Ovary (tissue), 9 donors: Measurements from ENCODE around the gene FOXI1. TPM values are rescaled to one million over a fixed set of nuclear protein-coding genes. Genes with fewer than 3 reads are reported as not detected.
"Not testable (repeated sequence)": the region's sequence is repeated elsewhere in the genome, so short reads cannot be mapped to it uniquely, and the experiment has no call there.

Experiments used
- DNase-seq, 5 donors: peaks; one replicate each; pipeline ENCODE4 v3.0.0-alpha.2; 2019 to 2020
- H3K27ac ChIP-seq, 2 donors: fragments of 200-600 bp; one replicate each; pipeline versions ENCODE4 v1.5.1 to v1.8.0; 2019 to 2022
- H3K27me3 ChIP-seq: fragments of 200-600 bp; one replicate; pipeline ENCODE4 v1.8.0; 2022
- H3K36me3 ChIP-seq: fragments of 200-600 bp; sonication (generic); one replicate; pipeline ENCODE4 v1.5.1; 2019
- H3K4me1 ChIP-seq: one replicate; pipeline ENCODE4 v1.8.1; 2013; ENCODE audit warnings: mild to moderate bottlenecking, moderate library complexity; ENCODE audit not compliant: insufficient read depth
- H3K4me3 ChIP-seq: fragments of 200-600 bp; sonication (generic); one replicate; pipeline ENCODE4 v1.5.1; 2017
- H3K9me3 ChIP-seq, 2 donors: fragments of 200-600 bp in 1 of 2; sonication (generic) in 1 of 2; one replicate each; pipeline versions ENCODE4 v1.5.1 to v1.8.1; 2013 to 2019; ENCODE audit warnings: mild to moderate bottlenecking in 1 of 2, moderate library complexity in 1 of 2
- EP300 ChIP-seq: sonication (generic); formaldehyde crosslinking; IDR thresholded peaks from one replicate; pipeline ENCODE4 v1.6.1; 2017; ENCODE audit warnings: antibody characterized with exemption
- POLR2A ChIP-seq: fragments of 450-650 bp; IDR thresholded peaks from one replicate; pipeline ENCODE4 v1.6.1; 2017; ENCODE audit warnings: antibody characterized with exemption, mild to moderate bottlenecking, moderate library complexity
- WGBS, 3 donors: extraction: QIAGEN DNeasy Blood & Tissue Kit in 1 of 3; methylation state at CpG; one replicate each; pipeline versions ENCODE4 v1.1.5 to v1.1.7; 2013 to 2017; 5-methylcytosine and 5-hydroxymethylcytosine counted together
- intact Hi-C, 4 donors: fragments of 100-400 bp; cut with DNase I; formaldehyde crosslinking; loops; one replicate each; pipeline versions ENCODE4 v1.11.0 to v1.15.1; 2022 to 2023
- polyA plus RNA-seq, 2 donors: library from polyadenylated mRNA; stranded (reverse); fragments of 200-250 nt in 1 of 2; fragments of 350-450 nt in 1 of 2; fragmentation: Illumina TruSeq in 1 of 2; extraction: RNeasy Lipid Tissue Mini Kit (QIAGEN cat#74804) in 1 of 2; gene quantifications; one replicate each; pipeline ENCODE4 v1.2.3, GENCODE V29; 2013 to 2014
- total RNA-seq, 7 donors: library from RNA; depleted of rRNA in 2 of 7; stranded (reverse); fragments of >200 nt in 2 of 7; fragmentation: NEBNext Ultra II Directional in 3 of 7; extraction: Animal tissue kit (Norgen Biotek cat#: 25700) in 3 of 7; gene quantifications; one replicate each; pipeline versions ENCODE4 v1.1.0 to v1.2.4, GENCODE V29; 2016 to 2023
- TF ChIP-seq, protein P1 (sequence below), 3 donors: fragments of 450-650 bp in 2 of 3; fragments of 200-600 bp in 1 of 3; IDR thresholded peaks; one replicate each; pipeline versions ENCODE4 v1.5.1 to v1.8.0; 2016 to 2022; ENCODE audit warnings: antibody characterized with exemption in 3 of 3, mild to moderate bottlenecking in 1 of 3
- donor health status: DM: no; HTN: no; CAD: no; lungs with moderate emphysema.
- donor health status: DM: no; HTN: no; CAD: no.
- donor health status: Bipolar disorder and iron deficiency.
- donor health status: DM: yes; HTN: yes; CAD: no.
- donor health status: DM: no; HTN: no; CAD: no.
- donor health status: DM: yes; HTN: yes; CAD: no.

Gene FOXI1
- total and polyA plus RNA-seq, 9 donors, result not detected

DNA sequence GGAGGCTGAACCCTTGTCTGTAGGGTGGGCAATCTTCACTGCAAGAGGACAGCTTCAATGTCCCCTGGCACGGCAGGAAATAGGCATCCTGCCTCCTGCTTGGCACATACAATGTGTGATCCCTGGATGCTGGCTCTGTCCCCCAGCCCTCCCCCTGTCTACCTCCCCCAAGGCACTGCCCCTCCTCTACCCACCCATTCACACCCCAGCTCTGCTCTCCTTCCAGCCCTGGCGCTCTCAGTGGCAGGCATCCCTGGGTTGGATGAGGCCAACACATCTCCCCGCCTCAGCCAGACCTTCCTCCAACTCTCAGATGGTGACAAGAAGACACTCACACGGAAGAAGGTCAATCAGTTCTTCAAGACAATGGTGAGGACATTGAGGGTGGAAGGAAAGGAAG lies 24.1 kb upstream of the FOXI1 start:
- Histone ChIP-seq H3K4me1 (no peaks in the 10 kb centered on the region), H3K36me3 (no peaks in the 10 kb centered on the region), H3K4me3 (no peak overlapping the region), H3K27ac (no peak overlapping the region), H3K9me3 (no peaks in the 10 kb centered on the region), H3K27me3 (no peaks in the 10 kb centered on the region)
- 78 to 88% (median 84%) methylated on average over 4 of the region's 4 CpGs for whole genome bisulfite sequencing, 3 donors
- intact Hi-C loops, result no loop called here
- no peak for DNase-seq
- TF ChIP-seq POLR2A, result no peak
- TF ChIP-seq, protein P1, sequence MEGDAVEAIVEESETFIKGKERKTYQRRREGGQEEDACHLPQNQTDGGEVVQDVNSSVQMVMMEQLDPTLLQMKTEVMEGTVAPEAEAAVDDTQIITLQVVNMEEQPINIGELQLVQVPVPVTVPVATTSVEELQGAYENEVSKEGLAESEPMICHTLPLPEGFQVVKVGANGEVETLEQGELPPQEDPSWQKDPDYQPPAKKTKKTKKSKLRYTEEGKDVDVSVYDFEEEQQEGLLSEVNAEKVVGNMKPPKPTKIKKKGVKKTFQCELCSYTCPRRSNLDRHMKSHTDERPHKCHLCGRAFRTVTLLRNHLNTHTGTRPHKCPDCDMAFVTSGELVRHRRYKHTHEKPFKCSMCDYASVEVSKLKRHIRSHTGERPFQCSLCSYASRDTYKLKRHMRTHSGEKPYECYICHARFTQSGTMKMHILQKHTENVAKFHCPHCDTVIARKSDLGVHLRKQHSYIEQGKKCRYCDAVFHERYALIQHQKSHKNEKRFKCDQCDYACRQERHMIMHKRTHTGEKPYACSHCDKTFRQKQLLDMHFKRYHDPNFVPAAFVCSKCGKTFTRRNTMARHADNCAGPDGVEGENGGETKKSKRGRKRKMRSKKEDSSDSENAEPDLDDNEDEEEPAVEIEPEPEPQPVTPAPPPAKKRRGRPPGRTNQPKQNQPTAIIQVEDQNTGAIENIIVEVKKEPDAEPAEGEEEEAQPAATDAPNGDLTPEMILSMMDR (IDR thresholded peaks at IDR 0.05), result no peak
- TF ChIP-seq EP300, result no peak

DNA sequence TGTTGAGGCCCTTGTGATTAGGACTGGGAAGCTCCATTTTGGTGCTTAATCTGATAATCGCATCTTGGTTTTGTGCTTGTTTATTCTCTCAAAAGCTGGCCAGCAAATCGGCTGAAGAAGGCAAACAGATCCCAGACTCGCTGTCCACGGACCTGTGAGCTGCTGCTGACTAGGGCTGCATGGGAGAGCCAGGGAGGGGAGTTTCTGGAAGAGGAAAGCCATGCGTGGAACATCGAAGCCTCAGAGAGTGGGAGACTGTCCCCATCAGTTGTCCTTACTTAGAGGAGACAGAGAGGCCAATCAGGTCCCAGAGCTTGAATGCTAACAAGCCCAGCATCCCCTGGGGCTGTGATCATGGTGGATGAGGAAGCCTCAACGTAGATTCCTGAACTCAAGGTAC lies 23.0 kb upstream of the FOXI1 start:
- H3K27ac ChIP-seq, result no peak overlapping the region
- H3K4me1 ChIP-seq, result no peaks in the 10 kb centered on the region
- H3K9me3 ChIP-seq, result no peaks in the 10 kb centered on the region
- no peak for DNase-seq
- TF ChIP-seq, protein P1 (IDR thresholded peaks at IDR 0.05), result no peak
- TF ChIP-seq POLR2A (no peak), EP300 (no peak)
- H3K4me3 ChIP-seq, result no peak overlapping the region
- intact Hi-C loops, result no loop called here
- H3K36me3 ChIP-seq, result no peaks in the 10 kb centered on the region
- WGBS, 3 donors, result 84 to 90% (median 89%) methylated on average over 7 of the region's 7 CpGs
- H3K27me3 ChIP-seq, result no peaks in the 10 kb centered on the region

DNA sequence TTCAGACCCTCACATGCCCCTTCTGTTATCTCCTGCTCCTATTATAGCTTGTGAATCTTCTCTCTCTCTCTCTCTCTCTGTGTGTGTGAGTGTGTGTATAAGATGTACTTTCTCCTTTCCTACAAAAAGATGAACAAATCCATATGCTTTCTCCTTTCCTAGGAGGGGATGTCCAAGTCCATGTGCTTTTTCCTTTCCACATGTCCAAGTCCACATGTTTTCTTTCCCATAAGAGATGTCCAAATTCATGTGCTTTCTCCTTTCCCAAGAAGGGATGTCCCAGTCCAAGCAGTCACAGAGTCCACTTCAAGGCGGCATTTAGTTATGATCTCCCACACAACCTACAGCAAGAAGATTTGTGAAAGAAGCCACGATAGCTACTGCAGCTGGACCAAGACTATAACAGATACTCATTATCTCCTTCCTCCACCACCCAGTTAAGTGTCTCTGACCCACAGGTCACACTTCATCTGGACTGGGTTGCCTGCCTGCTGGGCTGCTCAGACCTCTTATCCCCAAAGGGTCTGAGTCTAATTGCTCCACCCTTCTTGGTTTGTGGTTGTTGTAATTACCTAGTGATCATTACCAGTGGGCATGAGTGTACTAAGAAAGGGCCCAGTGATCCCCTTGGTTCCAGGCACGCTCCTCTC lies 18.4 kb upstream of the FOXI1 start:
- WGBS, 3 donors, result 62 to 74% (median 70%) methylated on average over 3 of the region's 3 CpGs
- no peak for DNase-seq
- Histone ChIP-seq H3K4me3 (no peak overlapping the region), H3K9me3 (no peaks in the 10 kb centered on the region), H3K36me3 (no peaks in the 10 kb centered on the region), H3K27me3 (no peaks in the 10 kb centered on the region), H3K27ac (no peak overlapping the region), H3K4me1 (no peaks in the 10 kb centered on the region)
- intact Hi-C loops, result no loop called here
- TF ChIP-seq EP300, result no peak
- TF ChIP-seq, protein P1 (IDR thresholded peaks at IDR 0.05), result no peak
- no peak for TF ChIP-seq POLR2A

DNA sequence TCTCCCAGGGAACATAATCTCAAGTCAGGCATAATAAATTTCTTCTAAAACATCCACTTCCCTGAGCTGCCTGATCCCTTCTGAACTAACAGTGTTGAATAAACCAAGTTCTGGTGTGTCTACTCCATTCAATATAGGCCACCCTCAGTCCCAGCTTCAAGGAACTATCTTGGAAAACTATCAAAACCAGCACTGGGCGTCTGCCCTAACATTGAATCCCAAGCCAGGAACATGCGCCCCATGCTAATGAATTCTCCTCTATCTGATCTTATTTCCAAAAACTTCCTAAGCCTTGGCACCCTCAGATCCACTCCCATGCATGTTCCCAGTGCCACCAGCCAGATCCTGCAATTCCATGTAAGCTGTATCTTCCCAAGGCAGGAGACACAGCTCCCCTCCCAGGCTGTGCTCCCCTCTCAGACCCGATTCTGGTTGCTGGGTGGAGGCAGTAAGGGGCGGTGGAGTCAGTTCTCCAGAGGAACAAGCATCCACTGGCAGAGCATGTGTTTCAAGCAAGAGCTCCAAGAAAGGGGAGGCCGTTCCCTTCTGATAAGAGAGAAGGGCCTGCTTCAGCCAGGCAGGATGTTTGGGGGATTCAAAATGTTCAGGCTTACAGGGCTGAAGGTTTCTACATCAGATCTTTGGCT lies 13.1 kb upstream of the FOXI1 start:
- H3K4me3 ChIP-seq, result no peak overlapping the region
- intact Hi-C loops, result loop anchor here in 1 of 4 donors (10.0 kb wide), 1 partner anchor 322 kb away; no protein-coding TSS in a partner anchor
- TF ChIP-seq POLR2A (no peak), EP300 (no peak)
- TF ChIP-seq, protein P1 (IDR thresholded peaks at IDR 0.05), result no peak
- no peaks in the 10 kb centered on the region for H3K9me3 ChIP-seq
- no peaks in the 10 kb centered on the region for H3K4me1 ChIP-seq
- no peak for DNase-seq
- no peak overlapping the region for H3K27ac ChIP-seq
- H3K36me3 ChIP-seq, result no peaks in the 10 kb centered on the region
- H3K27me3 ChIP-seq, result no peaks in the 10 kb centered on the region
- 36 to 40% (median 40%) methylated on average over 5 of the region's 5 CpGs for WGBS, 3 donors

DNA sequence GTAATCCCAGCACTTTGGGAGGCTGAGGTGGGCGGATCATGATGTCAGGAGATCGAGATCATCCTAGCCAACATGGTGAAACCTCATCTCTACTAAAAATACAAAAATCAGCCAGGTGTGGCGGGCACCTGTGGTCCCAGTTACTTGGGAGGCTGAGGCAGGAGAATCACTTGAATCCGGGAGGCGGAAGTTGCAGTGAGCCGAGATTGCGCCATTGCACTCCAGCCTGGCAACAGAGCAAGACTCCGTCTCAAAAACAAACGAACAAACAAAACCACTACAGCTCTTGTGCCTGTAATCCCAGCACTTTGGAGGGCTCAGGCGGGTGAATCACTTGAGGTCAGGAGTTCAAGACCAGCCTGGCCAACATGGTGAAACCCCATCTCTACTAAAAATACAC lies 11.4 kb upstream of the FOXI1 start:
- intact Hi-C loops, result loop anchor here in 1 of 4 donors (10.0 kb wide), 1 partner anchor 320 kb away; no protein-coding TSS in a partner anchor
- not testable (repeated sequence) for H3K27me3 ChIP-seq, DNase-seq, H3K4me3 ChIP-seq, H3K9me3 ChIP-seq, H3K27ac ChIP-seq, H3K36me3 ChIP-seq, H3K4me1 ChIP-seq
- 90 to 94% (median 90%) methylated on average over 10 of the region's 10 CpGs for WGBS, 3 donors
